GDM1 (cell line): Measurements from ENCODE around the gene COL4A5.
"Not testable (repeated sequence)": the region's sequence is repeated elsewhere in the genome, so short reads cannot be mapped to it uniquely, and the experiment has no call there.

Source experiments
- DNase-seq: peaks from one replicate; lab custom pipeline; 2025; lab: John Stamatoyannopoulos, UW

COL4A5 gene

GRCh38 chrX:108456971-108457477 is 17.4 kb downstream of the COL4A5 start:
- no peak for DNase-seq

GRCh38 chrX:108464604-108465003 is 25.0 kb downstream of the COL4A5 start:
- DNase-seq, result no peak

- no peak for DNase-seq
Measured at GRCh38 chrX:108468486-108468885, 28.8 kb downstream of the COL4A5 start.

GRCh38 chrX:108473979-108474378 is 34.3 kb downstream of the COL4A5 start:
- DNase-seq, result no peak

GRCh38 chrX:108481528-108481927 is 41.9 kb downstream of the COL4A5 start:
- not testable (repeated sequence) for DNase-seq

- no peak for DNase-seq
Measured at GRCh38 chrX:108484251-108484650, 44.6 kb downstream of the COL4A5 start.

- DNase-seq, result no peak
Measured at GRCh38 chrX:108485960-108486359, 46.3 kb downstream of the COL4A5 start.

- no peak for DNase-seq
Measured at GRCh38 chrX:108494406-108495090, 54.9 kb downstream of the COL4A5 start.

- no peak for DNase-seq
Measured at GRCh38 chrX:108511721-108512120, 72.1 kb downstream of the COL4A5 start.

GRCh38 chrX:108516184-108516583 is 76.5 kb downstream of the COL4A5 start:
- no peak for DNase-seq

- DNase-seq, result no peak
Measured at GRCh38 chrX:108527724-108528123, 88.1 kb downstream of the COL4A5 start.

GRCh38 chrX:108537005-108537404 is 97.4 kb downstream of the COL4A5 start:
- DNase-seq, result peak; percentile 8

- DNase-seq, result no peak
Measured at GRCh38 chrX:108541286-108541685, 101.6 kb downstream of the COL4A5 start.

GRCh38 chrX:108557580-108557979 is 117.9 kb downstream of the COL4A5 start:
- no peak for DNase-seq

- no peak for DNase-seq
Measured at GRCh38 chrX:108558217-108558616, 118.6 kb downstream of the COL4A5 start.

GRCh38 chrX:108573136-108573535 is 133.5 kb downstream of the COL4A5 start:
- DNase-seq, result no peak

- no peak for DNase-seq
Measured at GRCh38 chrX:108582151-108582550, 142.5 kb downstream of the COL4A5 start.

GRCh38 chrX:108584617-108585211 is 145.1 kb downstream of the COL4A5 start:
- DNase-seq, result no peak

- no peak for DNase-seq
Measured at GRCh38 chrX:108590496-108590895, 150.9 kb downstream of the COL4A5 start.

- DNase-seq, result no peak
Measured at GRCh38 chrX:108601276-108601675, 161.6 kb downstream of the COL4A5 start.

- DNase-seq, result no peak
Measured at GRCh38 chrX:108610141-108610540, 170.5 kb downstream of the COL4A5 start.

- no peak for DNase-seq
Measured at GRCh38 chrX:108614616-108615015, 175.0 kb downstream of the COL4A5 start.

- no peak for DNase-seq
Measured at GRCh38 chrX:108640817-108641216, 201.2 kb downstream of the COL4A5 start.
